Osteocyte (in vitro differentiated cells): ENCODE data around the gene TDRD7. TPM values are rescaled to one million over a fixed set of nuclear protein-coding genes. Genes with fewer than 3 reads are reported as not detected.
"Not testable (repeated sequence)": the region's sequence is repeated elsewhere in the genome, so short reads cannot be mapped to it uniquely, and the experiment has no call there.

Experiments used
- DNase-seq: peaks from one replicate; pipeline ENCODE4 v3.0.0; 2021; ENCODE audit warnings: mixed read lengths; ENCODE audit not compliant: unreplicated experiment; ENCODE audit errors: extremely low spot score
- H3K27ac Mint-ChIP-seq: one replicate; pipeline ENCODE4 v1.8.0; 2021; ENCODE audit warnings: mild to moderate bottlenecking, mixed read lengths; ENCODE audit not compliant: unreplicated experiment
- H3K27me3 Mint-ChIP-seq: one replicate; pipeline ENCODE4 v1.8.0; 2021; ENCODE audit warnings: mixed read lengths; ENCODE audit not compliant: unreplicated experiment
- H3K36me3 Mint-ChIP-seq: one replicate; pipeline ENCODE4 v1.8.0; 2021; ENCODE audit warnings: mixed read lengths; ENCODE audit not compliant: unreplicated experiment
- H3K4me1 Mint-ChIP-seq: one replicate; pipeline ENCODE4 v1.8.0; 2021; ENCODE audit warnings: mixed read lengths; ENCODE audit not compliant: unreplicated experiment
- H3K4me3 Mint-ChIP-seq: one replicate; pipeline ENCODE4 v1.8.0; 2021; ENCODE audit warnings: mild to moderate bottlenecking, moderate library complexity, mixed read lengths; ENCODE audit not compliant: unreplicated experiment
- H3K9me3 Mint-ChIP-seq: one replicate; pipeline ENCODE4 v1.8.0; 2021; ENCODE audit warnings: mixed read lengths; ENCODE audit not compliant: unreplicated experiment
- CTCF ChIP-seq: fragments of 200-600 bp; sonication (generic); IDR thresholded peaks from 2 replicates; pipeline ENCODE4 v1.5.0; 2021; ENCODE audit warnings: antibody characterized with exemption, mild to moderate bottlenecking, moderate library complexity
- total RNA-seq: library from RNA; stranded (reverse); gene quantifications from 2 replicates; pipeline ENCODE4 v1.2.1, GENCODE V29; 2021

Gene TDRD7
- total RNA-seq, 1 donor from 2014 or later = 8.6 TPM

GRCh38 chr9:97440160-97440559, 28.3 kb downstream of the TDRD7 start:
- H3K27me3 Mint-ChIP-seq = no peaks in the 10 kb centered on the region
- H3K27ac Mint-ChIP-seq = no peak overlapping the region
- H3K9me3 Mint-ChIP-seq = no peaks in the 10 kb centered on the region
- peaks cover 13% of the 10 kb centered on the region for H3K36me3 Mint-ChIP-seq
- no peak for DNase-seq
- no peaks in the 10 kb centered on the region for H3K4me1 Mint-ChIP-seq
- no peak for TF ChIP-seq CTCF
- no peak overlapping the region for H3K4me3 Mint-ChIP-seq

GRCh38 chr9:97441729-97442128, 29.8 kb downstream of the TDRD7 start:
- Mint-ChIP-seq H3K27me3 (no peaks in the 10 kb centered on the region), H3K27ac (no peak overlapping the region), H3K4me1 (no peaks in the 10 kb centered on the region), H3K36me3 (peaks cover 13% of the 10 kb centered on the region), H3K9me3 (no peaks in the 10 kb centered on the region), H3K4me3 (no peak overlapping the region)
- DNase-seq = no peak
- TF ChIP-seq CTCF = no peak

- no peaks in the 10 kb centered on the region for H3K27me3 Mint-ChIP-seq
- H3K27ac Mint-ChIP-seq = no peak overlapping the region
- TF ChIP-seq CTCF = no peak
- H3K36me3 Mint-ChIP-seq = peaks cover 15% of the 10 kb centered on the region
- H3K9me3 Mint-ChIP-seq = no peaks in the 10 kb centered on the region
- no peak overlapping the region for H3K4me3 Mint-ChIP-seq
- H3K4me1 Mint-ChIP-seq = no peaks in the 10 kb centered on the region
- no peak for DNase-seq
These were observed 33.3 kb downstream of the TDRD7 start for GRCh38 chr9:97445119-97445701.

- Mint-ChIP-seq H3K4me3 (no peak overlapping the region), H3K4me1 (no peaks in the 10 kb centered on the region), H3K36me3 (peaks cover 12% of the 10 kb centered on the region), H3K9me3 (no peaks in the 10 kb centered on the region), H3K27me3 (no peaks in the 10 kb centered on the region), H3K27ac (no peak overlapping the region)
- DNase-seq = no peak
- no peak for TF ChIP-seq CTCF
These were observed 35.1 kb downstream of the TDRD7 start for GRCh38 chr9:97447001-97447400.

GRCh38 chr9:97453573-97453972, 41.7 kb downstream of the TDRD7 start:
- not testable (repeated sequence) for H3K27me3 Mint-ChIP-seq, H3K27ac Mint-ChIP-seq, DNase-seq, H3K9me3 Mint-ChIP-seq, H3K4me3 Mint-ChIP-seq, H3K36me3 Mint-ChIP-seq, H3K4me1 Mint-ChIP-seq

- not testable (repeated sequence) for H3K36me3 Mint-ChIP-seq, H3K4me1 Mint-ChIP-seq, DNase-seq, H3K9me3 Mint-ChIP-seq, H3K4me3 Mint-ChIP-seq, H3K27ac Mint-ChIP-seq, H3K27me3 Mint-ChIP-seq
These were observed 44.9 kb downstream of the TDRD7 start for GRCh38 chr9:97456841-97457240.
